ENCODE results near the gene CTNNA3.

CTNNA3 gene

DNA sequence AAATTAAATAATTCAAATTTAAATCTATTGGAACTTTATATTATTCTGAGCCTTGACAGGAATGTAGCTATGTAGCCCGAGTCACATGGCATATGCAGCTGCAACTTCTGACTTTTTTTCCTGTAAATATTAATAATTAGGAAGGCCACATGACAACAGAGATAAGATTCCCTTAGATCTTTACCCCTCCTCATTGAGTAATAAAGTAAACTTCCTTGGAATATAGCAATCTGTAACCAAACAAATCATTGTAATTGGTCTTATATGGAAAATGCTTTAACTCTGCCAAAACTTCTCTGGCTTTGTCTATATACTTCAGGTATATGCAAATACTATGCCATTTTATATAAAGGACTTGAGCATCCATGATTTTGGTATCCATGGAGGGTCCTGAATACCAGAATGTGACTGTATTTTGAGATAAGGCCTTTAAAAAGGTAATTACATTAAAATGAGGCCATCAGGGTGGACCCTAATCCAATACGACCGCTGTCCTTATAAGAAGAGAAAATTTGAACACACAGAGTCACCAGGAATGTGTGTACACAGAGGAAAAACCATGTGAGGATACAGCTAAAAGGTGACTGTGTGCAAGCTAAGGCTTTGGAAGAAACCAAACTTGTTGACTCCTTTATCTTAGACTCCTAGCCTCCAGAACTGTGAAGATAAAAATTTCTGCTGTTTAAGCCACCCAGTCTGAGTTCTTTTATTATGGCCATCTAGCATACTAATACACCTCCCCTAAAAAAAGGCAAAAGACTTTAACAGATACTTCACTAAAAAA, 222.0 kb downstream of the CTNNA3 start:
- Histone ChIP-seq H3K9me3 (ENCODE audit: control insufficient read depth, insufficient read depth, low read length) (no peaks in the 10 kb centered on the region), H3K27me3 (ENCODE audit: control insufficient read depth, low read length) (no peaks in the 10 kb centered on the region), H3K79me2 (ENCODE audit: control insufficient read depth, low read length) (no peaks in the 10 kb centered on the region), H4K20me1 (ENCODE audit: control insufficient read depth, insufficient read depth, low read depth, low read length) (no peaks in the 10 kb centered on the region), H3K4me2 (ENCODE audit: low read length) (no peak overlapping the region), H3F3A (ENCODE audit: control insufficient read depth, insufficient read depth) (no peaks in the 10 kb centered on the region), H3K4me1 (ENCODE audit: control insufficient read depth, low read length) (no peaks in the 10 kb centered on the region), H3K27ac (ENCODE audit: low read depth, low read length) (no peak overlapping the region), H3K36me3 (ENCODE audit: control insufficient read depth, low read length) (no peaks in the 10 kb centered on the region), H3K9me2 (replicated peaks; ENCODE audit: control insufficient read depth, low read length) (no peaks in the 10 kb centered on the region), H3K4me3 (ENCODE audit: low read length) (no peak overlapping the region)
- TF ChIP-seq, protein P1, sequence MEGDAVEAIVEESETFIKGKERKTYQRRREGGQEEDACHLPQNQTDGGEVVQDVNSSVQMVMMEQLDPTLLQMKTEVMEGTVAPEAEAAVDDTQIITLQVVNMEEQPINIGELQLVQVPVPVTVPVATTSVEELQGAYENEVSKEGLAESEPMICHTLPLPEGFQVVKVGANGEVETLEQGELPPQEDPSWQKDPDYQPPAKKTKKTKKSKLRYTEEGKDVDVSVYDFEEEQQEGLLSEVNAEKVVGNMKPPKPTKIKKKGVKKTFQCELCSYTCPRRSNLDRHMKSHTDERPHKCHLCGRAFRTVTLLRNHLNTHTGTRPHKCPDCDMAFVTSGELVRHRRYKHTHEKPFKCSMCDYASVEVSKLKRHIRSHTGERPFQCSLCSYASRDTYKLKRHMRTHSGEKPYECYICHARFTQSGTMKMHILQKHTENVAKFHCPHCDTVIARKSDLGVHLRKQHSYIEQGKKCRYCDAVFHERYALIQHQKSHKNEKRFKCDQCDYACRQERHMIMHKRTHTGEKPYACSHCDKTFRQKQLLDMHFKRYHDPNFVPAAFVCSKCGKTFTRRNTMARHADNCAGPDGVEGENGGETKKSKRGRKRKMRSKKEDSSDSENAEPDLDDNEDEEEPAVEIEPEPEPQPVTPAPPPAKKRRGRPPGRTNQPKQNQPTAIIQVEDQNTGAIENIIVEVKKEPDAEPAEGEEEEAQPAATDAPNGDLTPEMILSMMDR (IDR thresholded peaks at IDR 0.05; ENCODE audit: low read depth, low read length, poor library complexity, severe bottlenecking), result no peak
- TF ChIP-seq EZH2phosphoT487 (IDR thresholded peaks at IDR 0.05; ENCODE audit: borderline replicate concordance, low read length), result no peak

DNA sequence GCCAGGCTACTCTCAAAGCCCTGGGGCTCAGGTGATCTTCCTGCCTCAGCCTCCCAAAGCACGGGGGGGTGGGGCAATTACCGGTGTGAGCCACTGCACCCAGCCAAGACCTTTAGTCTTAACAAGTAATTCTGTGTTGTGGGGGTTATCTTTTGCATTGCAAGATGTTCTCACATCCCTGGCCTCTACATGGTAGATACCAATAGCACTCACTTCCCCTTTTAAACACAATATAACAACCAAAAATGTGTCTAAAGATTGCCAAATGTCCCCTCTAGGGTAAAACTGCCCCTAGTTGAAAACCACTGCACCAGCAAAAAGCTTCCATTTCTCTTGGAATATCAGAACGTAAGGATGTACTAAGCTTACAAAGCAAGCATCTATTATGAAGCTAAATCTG, 225.0 kb downstream of the CTNNA3 start:
- H3K4me2 ChIP-seq (ENCODE audit: low read length), result no peak overlapping the region
- TF ChIP-seq EZH2phosphoT487 (IDR thresholded peaks at IDR 0.05; ENCODE audit: borderline replicate concordance, low read length), result no peak
- TF ChIP-seq, protein P1 (IDR thresholded peaks at IDR 0.05; ENCODE audit: low read depth, low read length, poor library complexity, severe bottlenecking), result no peak

DNA sequence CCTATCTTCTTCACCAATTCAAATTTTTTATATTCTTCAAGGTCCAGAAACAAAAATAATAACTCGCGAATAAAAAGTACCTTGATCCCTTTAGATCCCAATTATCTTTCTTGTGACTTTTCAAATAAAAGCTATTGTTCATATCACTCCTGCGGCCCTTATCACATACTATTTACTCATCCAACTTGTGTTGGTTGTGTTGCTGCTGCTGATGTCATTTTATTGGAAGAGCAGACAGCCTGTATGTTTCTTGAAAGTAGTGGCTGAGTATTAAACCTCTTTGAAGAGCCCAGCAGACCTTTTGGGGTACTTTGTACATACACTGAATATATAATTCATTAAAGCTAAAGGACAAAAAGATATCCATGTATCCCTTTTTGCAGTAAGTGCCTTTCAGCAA, 231.7 kb downstream of the CTNNA3 start:
- TF ChIP-seq, protein P1 (IDR thresholded peaks at IDR 0.05; ENCODE audit: low read depth, low read length, poor library complexity, severe bottlenecking), result no peak
- no peak for TF ChIP-seq EZH2phosphoT487 (IDR thresholded peaks at IDR 0.05; ENCODE audit: borderline replicate concordance, low read length)

More for the DNA sequence above, 225.0 kb downstream of the CTNNA3 start:
- Histone ChIP-seq H3K36me3 (ENCODE audit: control insufficient read depth, low read length) (no peaks in the 10 kb centered on the region), H3K4me3 (ENCODE audit: low read length) (no peak overlapping the region), H3K27me3 (ENCODE audit: control insufficient read depth, low read length) (no peaks in the 10 kb centered on the region), H3K27ac (ENCODE audit: low read depth, low read length) (no peak overlapping the region), H3K4me1 (ENCODE audit: control insufficient read depth, low read length) (no peaks in the 10 kb centered on the region), H3K79me2 (ENCODE audit: control insufficient read depth, low read length) (no peaks in the 10 kb centered on the region), H4K20me1 (ENCODE audit: control insufficient read depth, insufficient read depth, low read depth, low read length) (no peaks in the 10 kb centered on the region), H3K9me2 (replicated peaks; ENCODE audit: control insufficient read depth, low read length) (no peaks in the 10 kb centered on the region), H3F3A (ENCODE audit: control insufficient read depth, insufficient read depth) (no peaks in the 10 kb centered on the region), H3K9me3 (ENCODE audit: control insufficient read depth, insufficient read depth, low read length) (no peaks in the 10 kb centered on the region)

More for the DNA sequence above, 231.7 kb downstream of the CTNNA3 start:
- Histone ChIP-seq H3F3A (ENCODE audit: control insufficient read depth, insufficient read depth) (no peaks in the 10 kb centered on the region), H3K36me3 (ENCODE audit: control insufficient read depth, low read length) (no peaks in the 10 kb centered on the region), H3K4me1 (ENCODE audit: control insufficient read depth, low read length) (no peaks in the 10 kb centered on the region), H3K27ac (ENCODE audit: low read depth, low read length) (no peak overlapping the region), H4K20me1 (ENCODE audit: control insufficient read depth, insufficient read depth, low read depth, low read length) (no peaks in the 10 kb centered on the region), H3K79me2 (ENCODE audit: control insufficient read depth, low read length) (no peaks in the 10 kb centered on the region), H3K9me3 (ENCODE audit: control insufficient read depth, insufficient read depth, low read length) (no peaks in the 10 kb centered on the region), H3K4me2 (ENCODE audit: low read length) (no peak overlapping the region), H3K9me2 (replicated peaks; ENCODE audit: control insufficient read depth, low read length) (no peaks in the 10 kb centered on the region), H3K27me3 (ENCODE audit: control insufficient read depth, low read length) (no peaks in the 10 kb centered on the region), H3K4me3 (ENCODE audit: low read length) (no peak overlapping the region)

Data from DOHH2 (cell line).